ENCODE results near the gene CLEC1A.

The CLEC1A gene

DNA sequence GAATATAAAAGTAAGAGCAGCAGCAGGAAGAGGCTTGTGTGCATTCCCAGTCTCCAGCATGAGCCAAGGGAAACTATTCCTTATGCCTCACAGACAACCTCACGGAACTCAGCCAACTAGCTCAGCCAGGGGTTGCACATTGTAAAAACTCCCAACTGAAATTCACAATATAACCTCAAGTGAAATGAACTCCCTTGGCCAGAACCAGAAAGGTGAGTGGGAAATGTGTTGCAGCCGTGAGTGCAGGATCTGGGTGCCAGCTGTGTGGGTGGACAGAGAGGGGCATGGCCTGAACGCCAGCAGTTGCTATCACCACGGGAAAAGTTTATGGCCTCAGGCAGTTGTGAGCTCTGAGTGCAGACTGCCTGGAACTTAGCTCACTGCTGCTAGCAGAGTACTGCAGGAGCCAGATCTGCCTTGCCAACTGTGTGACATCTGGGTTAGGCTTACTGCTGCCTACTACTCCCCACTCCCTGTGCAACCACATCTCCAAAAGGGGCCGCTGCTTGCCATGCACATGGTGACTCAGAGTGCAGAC lies 2.3 kb upstream of the CLEC1A start:
- DNase-seq, result no peak

DNA sequence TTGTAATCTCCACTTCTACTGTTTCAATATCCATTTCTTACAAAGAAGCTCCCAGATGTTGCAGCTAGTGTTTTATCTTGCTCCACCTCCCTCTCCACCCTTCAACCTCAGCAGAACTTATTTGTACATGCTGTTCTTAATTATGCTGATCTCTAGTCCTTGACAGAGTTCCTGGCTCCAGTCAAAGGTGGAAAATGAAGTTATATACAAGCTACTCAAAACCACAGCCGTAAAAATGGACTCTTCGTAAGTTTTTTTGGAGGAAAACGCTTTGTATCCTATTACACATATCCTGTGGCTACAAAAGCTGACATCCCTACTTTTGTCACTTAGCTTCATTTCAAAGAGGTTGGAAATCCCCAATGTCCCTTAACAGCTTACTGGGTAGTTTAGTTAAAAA lies 1.3 kb downstream of the CLEC1A start:
- no peak for DNase-seq

DNA sequence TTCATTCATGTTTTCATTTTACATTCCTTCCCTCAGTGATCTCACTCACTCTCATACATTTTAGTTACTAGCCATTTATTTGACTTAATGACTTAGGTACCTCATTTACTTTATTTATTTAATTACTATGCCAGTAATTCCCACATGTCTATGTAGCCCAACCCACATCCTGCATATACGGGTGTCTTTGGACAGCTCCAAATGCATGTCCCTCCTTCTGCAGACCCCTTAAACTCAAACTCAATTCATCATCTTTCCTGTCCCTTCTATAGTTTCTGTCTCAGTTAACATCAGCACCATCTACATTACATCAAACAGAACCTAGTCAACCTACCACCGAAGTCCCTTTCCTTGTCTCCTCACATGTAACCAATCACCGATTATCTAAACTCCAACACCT lies 2.8 kb downstream of the CLEC1A start:
- no peak for DNase-seq

DNA sequence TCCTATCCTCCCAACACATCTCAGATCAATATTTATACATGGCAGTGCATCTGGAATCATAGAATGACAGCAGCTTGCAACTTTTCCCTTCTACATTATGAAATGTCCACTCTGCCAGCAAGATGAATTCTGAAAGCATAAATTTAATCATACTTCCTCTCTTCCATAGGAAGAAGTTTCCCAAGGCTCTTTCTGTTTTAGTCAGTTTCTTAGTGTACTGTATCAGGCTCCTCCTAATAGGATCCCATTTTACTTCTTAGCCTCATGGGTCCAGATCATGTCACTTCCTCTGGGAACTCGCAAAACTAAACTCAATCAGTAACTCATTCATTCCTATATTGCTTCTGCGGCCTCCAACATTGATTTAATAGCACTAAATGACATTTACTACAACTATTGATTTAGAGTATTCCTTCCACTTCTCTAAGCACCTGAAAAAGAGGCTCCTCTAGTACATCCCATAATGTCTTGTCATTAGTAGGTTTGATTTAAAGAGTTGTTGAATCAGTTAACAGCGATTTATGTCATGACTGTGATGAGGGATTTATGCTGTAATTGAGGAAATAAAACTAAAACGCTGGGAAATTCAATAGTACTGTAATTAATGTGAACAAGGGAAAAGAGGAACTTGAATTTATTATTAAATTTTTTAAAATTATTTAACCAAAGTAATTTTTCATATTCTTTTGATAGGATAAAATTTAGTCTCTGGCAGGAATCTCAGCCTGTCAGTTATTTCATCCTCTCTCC lies 4.0 kb downstream of the CLEC1A start:
- DNase-seq, result no peak

DNA sequence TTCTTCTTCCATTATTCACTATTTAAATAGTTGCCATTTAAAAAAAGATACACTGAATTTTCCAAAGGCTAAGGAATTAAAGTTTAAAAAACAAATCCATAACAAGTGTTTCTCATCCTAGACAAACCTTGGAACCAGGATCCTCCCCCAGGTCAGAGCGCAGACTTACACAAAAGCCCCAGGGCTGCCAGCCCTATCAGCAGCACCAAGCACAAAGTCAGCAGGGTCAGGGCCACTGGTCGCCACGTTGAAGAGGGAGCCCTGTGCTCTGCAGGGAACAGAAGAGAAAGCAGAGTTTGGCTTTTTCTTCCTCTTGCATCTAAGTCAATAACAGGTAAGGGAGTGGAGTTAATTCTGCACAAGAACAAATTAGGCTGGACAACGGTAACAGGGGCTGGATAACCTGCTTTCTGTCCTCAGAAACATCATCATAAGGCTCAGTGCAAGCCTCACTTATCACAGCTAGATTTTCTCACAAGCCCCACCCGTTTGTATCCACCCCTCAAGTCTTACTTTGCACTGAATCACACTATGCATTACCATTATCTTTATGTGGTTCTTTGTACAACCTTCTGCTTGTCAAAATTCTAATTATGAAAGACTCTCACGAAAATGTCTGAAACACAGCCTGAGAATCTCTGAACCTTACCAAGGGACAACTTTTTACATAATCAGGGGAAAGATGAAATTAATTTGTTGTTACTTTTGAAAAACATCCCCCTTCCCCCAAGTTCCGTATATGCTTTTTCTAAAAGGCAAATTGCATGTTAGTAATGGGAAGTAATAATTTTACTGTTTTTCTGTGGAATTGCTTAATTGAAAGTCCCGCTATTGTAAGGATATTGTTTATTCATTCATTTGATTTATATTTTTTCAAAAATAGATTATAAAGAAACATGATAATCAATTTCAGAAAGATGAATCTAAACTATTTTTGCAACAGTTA lies 9.6 kb downstream of the CLEC1A start:
- DNase-seq, result no peak

DNA sequence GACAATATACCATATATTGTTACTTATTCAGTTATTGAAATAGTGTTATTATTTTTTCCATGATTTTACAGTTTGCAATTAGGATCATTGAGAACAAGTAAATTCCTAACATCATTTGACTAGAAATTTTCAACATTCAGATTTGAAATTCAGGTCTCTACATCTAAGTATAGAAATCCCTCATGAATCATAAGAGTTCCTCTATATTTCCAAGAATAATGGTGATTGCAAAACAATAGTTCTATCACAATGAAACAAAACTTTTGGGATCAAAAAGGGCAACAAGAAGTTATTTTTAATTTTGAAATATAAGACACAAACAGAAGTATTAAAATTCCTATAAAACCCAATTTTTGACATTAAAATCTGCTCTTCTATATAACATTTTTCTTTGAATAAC lies 10.8 kb downstream of the CLEC1A start:
- no peak for DNase-seq

DNA sequence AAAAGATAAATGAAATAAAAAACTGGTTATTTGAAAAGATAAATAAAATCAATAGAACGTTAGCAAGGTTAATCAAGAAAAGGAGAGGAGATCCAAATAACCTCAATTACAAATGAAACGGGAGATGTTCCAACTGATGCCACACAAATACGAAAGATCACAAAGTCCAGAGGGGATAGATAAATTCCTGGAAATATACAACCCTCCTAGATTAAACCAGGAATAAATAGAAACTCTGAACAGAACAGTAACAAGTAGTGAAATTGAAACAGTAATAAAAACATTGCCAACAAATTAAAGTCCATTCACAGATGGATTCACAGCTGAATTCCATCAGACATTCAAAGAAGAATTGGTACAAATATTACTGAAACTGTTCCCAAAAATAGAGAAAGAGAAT lies 12.4 kb downstream of the CLEC1A start:
- DNase-seq, result no peak

DNA sequence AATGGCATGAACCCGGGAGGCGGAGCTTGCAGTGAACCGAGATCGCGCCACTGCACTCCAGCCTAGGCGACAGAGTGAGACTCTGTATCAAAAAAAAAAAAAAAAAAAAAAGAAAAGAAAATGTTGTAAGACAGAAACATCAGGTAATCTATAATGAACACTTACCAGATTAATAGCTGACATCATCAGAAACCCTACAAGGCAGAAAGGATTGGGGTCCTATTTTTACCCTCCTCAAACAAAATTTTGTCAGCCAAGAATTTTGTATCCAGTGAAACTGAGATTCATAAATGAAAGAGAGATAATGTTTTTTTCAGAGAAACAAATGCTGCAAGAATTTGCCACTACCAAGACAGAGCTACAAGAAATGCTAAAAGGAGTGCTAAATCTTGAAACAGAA lies 14.1 kb downstream of the CLEC1A start:
- no peak for DNase-seq

DNA sequence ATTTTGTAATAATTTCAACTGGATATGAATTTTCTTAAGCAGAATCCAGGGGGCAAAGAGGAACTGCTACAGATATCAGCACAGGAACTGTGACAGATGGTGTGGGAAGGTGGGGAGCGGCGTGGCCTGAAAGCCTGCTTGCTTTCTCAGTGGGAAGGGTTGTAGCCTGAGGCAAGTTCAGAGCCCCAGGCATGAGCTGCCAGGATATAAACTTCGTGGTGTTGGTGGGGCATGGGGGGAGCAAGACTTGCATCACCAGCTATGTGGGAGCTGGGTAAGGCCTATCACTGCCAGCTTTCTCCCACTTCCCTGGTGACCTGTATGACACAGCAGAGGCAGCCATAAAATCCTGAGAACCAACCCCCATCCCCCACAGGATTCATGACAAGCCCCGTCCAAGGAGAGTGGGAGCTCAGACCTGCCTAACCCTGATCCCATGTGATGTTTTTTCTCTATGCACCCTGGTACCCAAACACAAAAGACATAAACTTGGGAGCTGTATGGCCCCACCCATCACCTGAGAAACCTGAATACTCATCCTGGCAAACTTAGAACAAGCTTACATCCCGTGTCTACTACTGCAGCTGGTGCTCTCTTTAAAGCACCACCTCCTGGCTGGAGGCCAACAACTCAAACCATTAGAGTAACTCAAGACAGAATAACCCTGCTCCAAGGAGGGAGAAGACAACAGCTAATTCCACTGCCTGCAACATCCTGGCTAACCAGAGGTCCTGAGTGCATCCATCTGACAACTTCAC lies 16.5 kb downstream of the CLEC1A start:
- no peak for DNase-seq

DNA sequence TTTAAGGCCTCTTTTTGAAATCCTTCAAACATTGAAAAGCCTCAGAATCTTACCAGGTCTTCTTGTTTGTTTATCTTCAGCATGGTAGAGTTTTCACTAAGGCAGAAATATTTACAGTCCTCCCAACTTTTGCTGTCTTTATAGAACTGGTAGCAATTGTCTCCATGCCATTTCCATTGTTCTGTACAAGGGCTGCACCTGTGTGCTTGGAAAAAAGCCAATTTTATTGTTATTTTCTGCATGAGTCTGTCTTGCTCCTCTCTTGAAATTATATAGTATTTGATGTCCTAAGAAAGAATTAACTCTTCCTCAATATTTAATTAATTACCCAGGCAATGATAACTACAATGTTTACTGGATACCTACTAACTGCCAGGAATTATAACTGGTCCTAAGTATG lies 23.3 kb downstream of the CLEC1A start:
- DNase-seq, result no peak

DNA sequence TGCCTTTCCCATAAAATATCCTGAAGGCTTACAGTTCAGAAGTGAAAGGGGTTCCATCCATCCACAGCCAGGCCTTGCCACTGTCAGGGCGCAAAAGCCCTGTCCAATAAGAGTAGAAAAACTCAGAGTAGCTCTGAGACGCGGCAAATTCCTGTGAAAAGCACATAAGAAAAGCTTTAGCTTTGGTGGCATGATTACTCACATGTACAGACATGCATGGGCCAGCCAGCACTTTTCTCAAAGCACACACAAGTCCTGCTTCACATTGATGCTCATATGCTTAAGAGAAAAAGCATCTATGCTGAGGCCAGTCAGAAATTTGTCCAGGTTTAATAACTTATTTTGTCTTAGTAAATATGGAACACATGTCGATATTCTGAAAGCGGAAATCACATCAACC lies 25.5 kb downstream of the CLEC1A start:
- DNase-seq, result no peak

DNA sequence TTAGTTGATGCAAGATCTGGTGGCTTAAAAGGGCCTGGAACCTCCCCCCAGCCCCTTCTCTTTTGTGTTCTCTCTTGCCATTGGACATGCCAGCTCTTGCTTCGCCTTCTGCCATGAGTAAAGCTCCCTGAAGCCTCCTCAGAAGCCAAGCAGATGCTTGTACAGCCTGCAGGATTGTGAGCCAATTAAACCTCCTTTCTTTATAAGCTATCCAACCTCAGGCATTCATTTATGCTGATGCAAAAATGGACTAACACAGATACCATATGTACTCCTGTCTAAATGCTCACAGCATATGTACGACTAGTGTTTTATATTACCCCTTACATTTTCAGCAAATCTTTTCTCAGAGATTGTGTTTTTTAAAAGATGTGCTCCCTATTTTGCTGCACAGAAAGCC lies 26.7 kb downstream of the CLEC1A start:
- no peak for DNase-seq

DNA sequence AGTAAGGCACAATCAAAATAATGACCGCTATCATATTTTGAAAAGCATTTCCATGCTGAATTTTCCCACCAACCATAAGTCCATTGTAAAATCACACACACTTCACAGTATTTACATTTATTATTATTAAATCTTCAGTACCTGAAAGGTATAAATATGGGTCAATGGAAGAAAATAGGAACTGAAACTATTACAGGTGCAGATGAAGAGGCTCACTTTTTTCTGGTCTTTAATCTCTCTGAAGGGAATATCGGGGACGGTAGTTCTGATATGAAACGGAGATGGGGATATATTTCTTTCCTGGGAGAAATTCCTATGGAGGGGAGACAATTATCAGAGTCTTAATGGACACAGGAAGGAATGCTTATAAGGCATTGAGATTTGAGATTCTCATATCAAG lies 28.4 kb downstream of the CLEC1A start:
- no peak for DNase-seq

DNA sequence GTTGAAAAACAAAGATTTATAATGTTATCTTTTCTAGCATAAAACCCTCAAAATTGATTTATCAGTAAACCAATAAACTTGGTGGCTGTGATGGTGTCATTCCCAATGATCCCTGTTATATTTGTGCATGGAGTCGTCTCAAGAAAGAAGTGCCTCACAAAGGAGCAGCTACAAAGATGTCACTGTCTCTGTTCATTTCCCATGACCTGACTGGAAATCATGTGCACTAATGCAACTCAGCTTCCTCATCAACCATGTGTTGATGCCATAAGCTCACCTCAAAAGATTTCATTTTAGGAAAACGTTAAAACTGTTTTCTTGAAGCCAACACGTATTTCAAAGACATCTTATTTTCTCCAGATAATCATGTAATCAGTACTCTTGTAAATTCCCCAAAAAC lies 28.8 kb downstream of the CLEC1A start:
- no peak for DNase-seq

DNA sequence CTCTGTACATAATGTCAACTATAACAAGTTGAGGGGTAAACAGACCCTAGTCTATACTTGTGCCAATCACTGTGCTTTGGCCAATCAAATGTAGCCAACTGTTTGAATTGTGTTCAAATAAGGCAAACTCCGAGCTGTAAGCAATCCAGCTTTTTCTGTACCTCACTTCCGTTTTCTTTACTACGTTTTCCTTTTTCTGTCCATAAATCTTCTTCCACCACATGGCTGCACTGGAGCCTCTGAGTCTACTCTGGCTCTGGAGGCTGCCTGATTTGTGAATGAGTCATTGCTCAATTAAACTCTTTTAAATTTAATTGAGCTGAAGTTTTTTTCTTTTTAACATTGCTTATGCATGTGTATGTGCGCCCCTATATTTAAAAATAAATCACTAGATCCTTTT lies 29.7 kb downstream of the CLEC1A start:
- DNase-seq, result no peak

DNA sequence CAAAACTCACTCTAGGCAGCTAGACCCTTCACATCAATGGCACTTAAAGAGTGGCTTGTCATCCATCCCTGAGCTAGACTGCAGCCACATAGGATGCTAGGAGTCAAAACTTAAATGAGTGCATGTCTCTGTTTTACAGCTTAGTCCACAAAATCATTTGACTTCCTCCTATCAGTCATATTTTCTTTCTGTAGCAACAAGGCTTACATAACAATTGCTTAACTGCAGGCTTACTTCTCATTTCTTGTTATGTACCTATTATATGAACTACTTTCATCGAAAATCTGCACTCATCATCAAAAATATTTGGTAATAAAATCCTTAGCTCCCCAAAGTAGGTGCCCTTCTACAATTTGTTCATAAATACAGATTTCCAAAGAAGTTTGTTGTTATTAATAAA lies 30.1 kb downstream of the CLEC1A start:
- DNase-seq, result no peak

DNA sequence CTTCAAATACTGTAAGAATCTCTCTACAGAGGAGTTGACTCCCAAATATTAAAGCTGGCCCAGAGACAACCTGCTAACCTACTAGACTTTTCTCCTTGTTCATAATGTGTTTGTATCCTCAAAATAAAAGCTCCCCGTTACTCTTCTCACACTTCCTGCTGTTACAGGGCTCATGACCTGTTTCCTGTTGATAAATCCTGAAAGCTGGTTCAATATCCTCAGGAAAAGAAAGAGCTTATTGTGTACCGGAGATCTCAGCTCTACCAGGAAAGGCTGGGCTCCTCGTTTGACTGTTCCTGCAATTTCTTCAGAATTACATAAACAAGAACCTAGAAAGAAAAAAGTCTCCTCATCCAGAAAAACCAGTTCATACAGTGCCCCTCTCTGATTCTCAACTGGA lies 30.8 kb downstream of the CLEC1A start:
- DNase-seq, result no peak

DNA sequence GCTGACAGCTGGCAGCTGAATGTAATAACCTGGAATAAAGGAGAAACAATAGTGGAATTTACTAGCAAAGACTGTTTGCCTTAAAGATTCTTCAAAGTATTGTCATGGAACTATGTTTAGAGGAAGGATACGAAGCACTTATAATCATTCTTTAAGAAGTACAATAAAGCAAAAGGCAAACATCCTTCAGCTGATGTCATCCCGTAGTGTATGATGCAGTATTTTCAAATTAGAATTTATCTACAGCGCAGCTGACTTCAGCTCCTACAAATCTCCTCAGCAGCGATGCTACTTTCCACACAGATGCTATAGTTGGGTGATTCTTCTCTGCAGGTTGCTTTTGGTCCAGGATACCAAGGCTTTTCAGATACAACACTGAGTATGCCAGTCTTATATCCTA lies 31.5 kb downstream of the CLEC1A start:
- DNase-seq, result no peak

DNA sequence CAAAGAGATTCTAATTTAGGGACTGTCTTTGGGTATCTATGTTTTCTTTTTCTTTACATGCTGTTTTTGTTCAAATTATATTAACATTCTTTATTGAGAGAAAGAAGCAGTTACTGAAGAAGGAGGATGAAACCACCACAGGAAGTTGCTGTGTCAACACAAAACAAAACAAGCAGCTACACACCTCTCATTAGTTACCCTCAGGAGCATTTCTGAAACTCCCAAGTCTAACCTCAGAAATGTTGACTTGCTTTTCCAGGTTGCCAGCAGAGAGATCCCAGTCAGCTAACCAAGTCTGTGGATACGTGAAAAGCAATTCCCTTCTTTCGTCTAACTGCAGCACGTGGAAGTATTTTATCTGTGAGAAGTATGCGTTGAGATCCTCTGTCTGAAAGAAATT lies 33.5 kb downstream of the CLEC1A start:
- DNase-seq, result no peak

DNA sequence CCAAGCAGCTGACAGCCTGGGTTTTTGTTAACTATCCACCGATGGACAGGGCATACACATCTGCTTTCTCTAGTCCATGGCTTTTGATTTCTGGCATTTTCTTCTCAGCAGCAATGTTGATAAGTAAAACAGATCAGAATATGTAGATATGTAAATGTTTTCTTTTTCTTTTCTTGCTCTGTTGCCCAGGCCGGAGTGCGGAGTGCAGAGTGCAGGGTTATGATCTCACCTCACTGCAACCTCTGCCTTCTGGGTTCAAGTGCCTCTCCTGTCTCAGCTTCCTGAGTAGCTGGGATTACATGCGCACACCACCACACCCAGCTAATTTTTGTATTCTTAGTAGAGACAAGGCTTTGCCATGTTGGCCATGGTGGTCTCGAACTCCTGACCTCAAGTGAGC lies 40.4 kb downstream of the CLEC1A start:
- DNase-seq, result no peak

DNA sequence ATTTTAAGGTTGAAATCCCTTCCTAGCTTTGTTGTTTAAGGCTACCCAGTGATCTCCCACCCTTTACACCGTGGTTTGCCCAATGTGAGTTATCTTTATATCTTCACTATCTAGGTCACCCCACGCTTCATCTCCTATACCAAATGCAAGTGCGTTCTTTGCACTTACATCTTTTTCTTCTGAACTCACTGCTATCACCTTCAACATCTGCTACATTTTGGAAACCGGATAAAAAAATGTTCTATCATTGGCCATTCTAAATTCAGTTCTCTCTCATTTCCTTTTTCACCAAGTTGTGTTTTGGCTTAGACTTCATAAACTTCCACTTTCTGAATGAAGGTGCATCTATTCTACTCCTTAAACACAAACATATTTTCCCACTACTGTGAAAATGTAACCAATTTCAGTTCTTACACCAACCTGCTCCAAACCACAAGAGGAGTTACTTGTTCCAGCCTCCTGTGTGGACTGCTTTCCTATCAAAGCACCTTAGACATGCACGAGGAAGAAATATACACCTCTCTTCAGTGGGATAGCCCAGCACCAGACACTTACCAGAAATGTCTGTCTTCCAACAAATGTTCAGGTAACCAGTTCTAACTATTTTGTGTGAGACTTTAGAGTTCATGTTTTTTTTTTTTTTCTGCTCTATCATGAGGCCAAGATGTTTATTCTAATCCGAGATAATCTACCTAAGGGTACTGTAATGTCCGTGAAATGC lies 46.4 kb downstream of the CLEC1A start:
- DNase-seq, result no peak

DNA sequence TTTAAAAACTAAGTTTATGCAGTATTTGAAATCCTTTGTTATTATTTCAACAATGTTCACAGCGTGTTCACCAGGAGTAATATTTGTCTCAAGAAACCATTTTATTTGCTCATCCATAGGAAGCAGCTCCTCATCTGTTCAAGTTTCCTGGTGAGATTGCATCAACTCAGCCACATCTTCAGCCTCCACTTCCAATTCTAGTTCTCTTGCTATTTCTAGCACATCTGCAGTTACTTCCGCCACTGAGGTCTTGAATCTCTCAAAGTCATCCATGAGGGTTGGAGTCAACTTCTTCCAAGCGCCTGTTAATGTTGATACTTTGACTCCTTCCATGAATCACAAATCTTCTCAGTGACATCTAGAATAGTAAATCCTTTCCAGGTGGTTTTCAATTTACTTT lies 50.3 kb downstream of the CLEC1A start:
- DNase-seq, result no peak

DNA sequence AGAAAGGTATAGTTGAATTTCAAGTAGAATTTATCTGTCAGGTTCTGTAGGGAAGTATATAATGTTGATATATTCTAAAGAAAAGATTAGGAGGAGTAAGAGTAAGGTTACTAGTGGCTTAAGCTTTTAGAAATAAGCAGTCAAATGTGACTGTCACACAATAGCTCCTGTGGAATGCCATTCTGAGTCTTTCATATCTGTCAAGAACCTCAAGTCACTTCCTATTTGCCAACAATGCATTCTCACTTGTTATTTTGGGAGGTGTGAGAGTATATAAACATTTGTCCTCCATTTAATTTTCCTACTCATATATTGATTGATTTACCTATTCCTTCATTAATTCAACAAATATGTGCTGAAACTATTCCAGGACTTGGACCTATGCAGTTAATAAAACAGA lies 56.6 kb downstream of the CLEC1A start:
- no peak for DNase-seq
